NB4 (cell line): ENCODE data around the gene C11orf65.

Source experiments
- CTCF ChIP-seq: IDR thresholded peaks from one replicate; pipeline ENCODE4 v1.5.1; 2012; ENCODE audit warnings: low read depth, low read length
- POLR2A ChIP-seq: IDR thresholded peaks from 2 replicates; pipeline ENCODE4 v1.6.1; 2011; ENCODE audit warnings: mild to moderate bottlenecking; ENCODE audit not compliant: insufficient read length; ENCODE audit errors: extremely low read depth

- no peak for TF ChIP-seq POLR2A
- no peak for TF ChIP-seq CTCF
Measured at GRCh38 chr11:108498816-108499408, 31.6 kb upstream of the C11orf65 start.
